Smooth muscle cell (in vitro differentiated cells): ENCODE measurements around the gene XG. TPM values are rescaled to one million over a fixed set of nuclear protein-coding genes. Genes with fewer than 3 reads are reported as not detected.
"Not testable (repeated sequence)": the region's sequence is repeated elsewhere in the genome, so short reads cannot be mapped to it uniquely, and the experiment has no call there.

Experiments
- DNase-seq: peaks from one replicate; lab custom pipeline; 2025; ENCODE audit not compliant: unreplicated experiment; lab: John Stamatoyannopoulos, UW
- H2AFZ ChIP-seq: fragments of 200-600 bp; sonication (generic); 2 replicates; pipeline ENCODE4 v1.6.0; 2016; ENCODE audit warnings: antibody characterized with exemption, low read depth, mild to moderate bottlenecking
- H3F3A ChIP-seq: fragments of 200-600 bp; sonication (generic); 2 replicates; pipeline ENCODE4 v1.6.0; 2017; ENCODE audit warnings: antibody characterized with exemption, low read depth
- H3K27ac ChIP-seq: fragments of 200-600 bp; sonication (generic); 2 replicates; pipeline ENCODE4 v1.5.1; 2016; ENCODE audit warnings: low read depth, mild to moderate bottlenecking
- H3K27me3 ChIP-seq: fragments of 200-600 bp; sonication (generic); 2 replicates; pipeline ENCODE4 v1.6.1; 2016; ENCODE audit warnings: low read depth, mild to moderate bottlenecking
- H3K36me3 ChIP-seq: fragments of 200-600 bp; sonication (generic); 2 replicates; pipeline ENCODE4 v1.5.1; 2016; ENCODE audit warnings: low read depth
- H3K4me1 ChIP-seq: fragments of 200-600 bp; sonication (generic); 2 replicates; pipeline ENCODE4 v1.5.1; 2016; ENCODE audit warnings: low read depth
- H3K4me2 ChIP-seq: fragments of 200-600 bp; sonication (generic); 2 replicates; pipeline ENCODE4 v1.6.0; 2016; ENCODE audit warnings: mild to moderate bottlenecking
- H3K4me3 ChIP-seq: fragments of 200-600 bp; sonication (generic); 2 replicates; pipeline ENCODE4 v1.5.1; 2016; ENCODE audit warnings: mild to moderate bottlenecking
- H3K79me2 ChIP-seq: fragments of 200-600 bp; sonication (generic); 2 replicates; pipeline ENCODE4 v1.6.0; 2016; ENCODE audit warnings: low read depth, mild to moderate bottlenecking
- H3K9ac ChIP-seq: fragments of 200-600 bp; sonication (generic); 2 replicates; pipeline ENCODE4 v1.6.0; 2016; ENCODE audit warnings: low read depth
- H3K9me3 ChIP-seq: fragments of 200-600 bp; sonication (generic); replicated peaks from 2 replicates; pipeline ENCODE4 v1.5.1; 2016; ENCODE audit warnings: low read depth
- H4K20me1 ChIP-seq: fragments of 200-600 bp; sonication (generic); 2 replicates; pipeline ENCODE4 v1.6.0; 2016; ENCODE audit warnings: low read depth
- WGBS: methylation state at CpG from one replicate; pipeline ENCODE4 v1.1.7; 2016; ENCODE audit warnings: low lambda C conversion rate; 5-methylcytosine and 5-hydroxymethylcytosine counted together
- polyA plus RNA-seq: library from polyadenylated mRNA; unstranded; fragments of >200 nt; fragmentation: Nextera tagmentation; extraction: Ambion mirVana; gene quantifications from 2 replicates; pipeline ENCODE4 v1.2.1, GENCODE V29; 2016
- total RNA-seq: library from RNA; depleted of rRNA; stranded (reverse); fragments of >200 nt; gene quantifications from 2 replicates; pipeline ENCODE4 v1.2.3, GENCODE V29; 2014
- TF ChIP-seq, protein P1 (sequence below): fragments of 200-600 bp; sonication (generic); IDR thresholded peaks from 2 replicates; pipeline ENCODE4 v1.5.1; 2017; ENCODE audit warnings: borderline replicate concordance, mild to moderate bottlenecking, antibody characterized with exemption; ENCODE audit not compliant: insufficient read depth, poor library complexity, severe bottlenecking

Gene XG
- total and polyA plus RNA-seq, 2 experiments from 2014 or later, result 1.1 to 1.3 TPM

DNA sequence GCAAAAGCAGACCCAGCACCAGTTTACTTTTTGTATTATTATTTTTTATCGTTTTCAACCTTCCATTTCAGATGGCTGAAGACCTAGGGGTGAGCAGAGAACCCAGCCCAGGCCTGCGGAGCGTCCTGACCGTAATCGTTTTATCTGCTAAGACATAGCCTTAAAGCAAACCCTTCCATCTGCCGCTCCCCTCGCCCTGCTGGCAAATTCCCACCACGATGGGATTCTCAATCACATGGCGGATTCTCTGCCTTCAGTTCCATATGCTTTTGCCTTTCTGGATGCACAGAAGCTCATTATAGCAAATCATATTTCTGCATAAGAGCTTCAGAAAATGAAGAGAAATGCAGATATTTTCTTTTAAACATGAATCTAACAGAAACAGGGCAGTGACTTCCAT is 18.6 kb upstream of the XG start:
- Histone ChIP-seq H3K27me3 (no peaks in the 10 kb centered on the region), H3F3A (peaks cover 8% of the 10 kb centered on the region), H2AFZ (no peak overlapping the region), H4K20me1 (peaks cover 4% of the 10 kb centered on the region), H3K9me3 (no peaks in the 10 kb centered on the region), H3K4me3 (no peak overlapping the region), H3K9ac (no peak overlapping the region), H3K4me1 (no peaks in the 10 kb centered on the region), H3K79me2 (peaks cover 28% of the 10 kb centered on the region), H3K36me3 (peaks cover 24% of the 10 kb centered on the region), H3K27ac (no peak overlapping the region), H3K4me2 (no peak overlapping the region)
- TF ChIP-seq, protein P1, sequence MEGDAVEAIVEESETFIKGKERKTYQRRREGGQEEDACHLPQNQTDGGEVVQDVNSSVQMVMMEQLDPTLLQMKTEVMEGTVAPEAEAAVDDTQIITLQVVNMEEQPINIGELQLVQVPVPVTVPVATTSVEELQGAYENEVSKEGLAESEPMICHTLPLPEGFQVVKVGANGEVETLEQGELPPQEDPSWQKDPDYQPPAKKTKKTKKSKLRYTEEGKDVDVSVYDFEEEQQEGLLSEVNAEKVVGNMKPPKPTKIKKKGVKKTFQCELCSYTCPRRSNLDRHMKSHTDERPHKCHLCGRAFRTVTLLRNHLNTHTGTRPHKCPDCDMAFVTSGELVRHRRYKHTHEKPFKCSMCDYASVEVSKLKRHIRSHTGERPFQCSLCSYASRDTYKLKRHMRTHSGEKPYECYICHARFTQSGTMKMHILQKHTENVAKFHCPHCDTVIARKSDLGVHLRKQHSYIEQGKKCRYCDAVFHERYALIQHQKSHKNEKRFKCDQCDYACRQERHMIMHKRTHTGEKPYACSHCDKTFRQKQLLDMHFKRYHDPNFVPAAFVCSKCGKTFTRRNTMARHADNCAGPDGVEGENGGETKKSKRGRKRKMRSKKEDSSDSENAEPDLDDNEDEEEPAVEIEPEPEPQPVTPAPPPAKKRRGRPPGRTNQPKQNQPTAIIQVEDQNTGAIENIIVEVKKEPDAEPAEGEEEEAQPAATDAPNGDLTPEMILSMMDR, result no peak
- WGBS, result 97% methylated on average over 9 of the region's 9 CpGs
- DNase-seq, result no peak

DNA sequence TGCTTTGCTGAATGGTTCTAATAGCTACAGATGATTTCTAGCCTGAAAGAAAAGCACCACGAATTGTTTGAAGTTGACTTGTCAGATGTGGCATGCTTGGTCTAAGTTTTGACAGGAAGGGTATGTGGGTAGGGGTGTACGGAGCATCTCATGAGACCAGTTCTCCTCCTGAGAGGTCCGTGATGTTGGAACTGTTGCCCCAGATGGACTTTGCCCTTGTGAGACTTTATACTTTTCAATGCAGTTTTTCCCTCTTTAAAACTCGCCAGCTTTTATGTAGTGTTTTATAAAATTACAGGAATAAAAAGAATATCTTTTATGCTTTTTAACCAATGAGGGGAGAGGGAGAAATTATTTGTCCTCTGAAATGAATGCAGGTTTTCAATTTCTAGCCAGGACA is 16.6 kb upstream of the XG start:
- H3K4me3 ChIP-seq, result no peak overlapping the region
- H4K20me1 ChIP-seq, result peaks cover 4% of the 10 kb centered on the region
- H3K9me3 ChIP-seq, result no peaks in the 10 kb centered on the region
- H3K4me2 ChIP-seq, result no peak overlapping the region
- H3K4me1 ChIP-seq, result no peaks in the 10 kb centered on the region
- H3K27me3 ChIP-seq, result no peaks in the 10 kb centered on the region
- TF ChIP-seq, protein P1, result no peak
- H3F3A ChIP-seq, result peaks cover 8% of the 10 kb centered on the region
- 99% methylated on average over 4 of the region's 4 CpGs for WGBS
- peaks cover 19% of the 10 kb centered on the region for H3K36me3 ChIP-seq
- no peak overlapping the region for H3K9ac ChIP-seq
- H3K79me2 ChIP-seq, result peaks cover 13% of the 10 kb centered on the region
- H2AFZ ChIP-seq, result no peak overlapping the region
- H3K27ac ChIP-seq, result no peak overlapping the region
- no peak for DNase-seq

DNA sequence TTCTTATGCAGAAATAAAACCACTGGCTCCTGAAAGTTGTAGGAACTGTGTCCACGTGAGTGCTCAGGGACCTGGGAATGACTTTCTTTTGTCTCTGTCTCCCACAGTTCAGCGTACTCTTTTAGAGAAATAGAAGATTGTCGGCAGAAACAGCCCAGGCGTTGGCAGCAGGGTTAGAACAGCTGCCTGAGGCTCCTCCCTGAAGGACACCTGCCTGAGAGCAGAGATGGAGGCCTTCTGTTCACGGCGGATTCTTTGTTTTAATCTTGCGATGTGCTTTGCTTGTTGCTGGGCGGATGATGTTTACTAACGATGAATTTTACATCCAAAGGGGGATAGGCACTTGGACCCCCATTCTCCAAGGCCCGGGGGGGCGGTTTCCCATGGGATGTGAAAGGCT is 11.2 kb upstream of the XG start:
- 98% methylated on average over 11 of the region's 11 CpGs for WGBS

DNA sequence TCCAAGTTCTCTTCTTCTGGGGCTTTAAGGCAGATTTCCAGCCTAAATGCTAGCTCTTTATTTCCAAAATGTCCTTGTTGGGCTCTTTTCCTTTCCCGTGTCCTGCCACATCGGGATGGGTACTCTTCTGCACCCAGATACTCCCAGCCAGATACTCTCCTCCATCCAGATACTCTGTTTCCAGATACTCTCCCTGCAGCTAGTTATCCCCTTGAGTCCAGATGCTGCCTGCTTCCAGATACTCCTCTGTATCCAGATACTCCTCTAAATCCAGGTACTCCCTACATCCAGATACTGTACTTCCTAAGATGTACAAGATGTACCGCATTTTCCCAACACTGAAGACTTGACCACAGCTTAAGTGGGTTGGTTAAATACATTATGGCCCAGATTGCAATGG is 10.5 kb upstream of the XG start:
- TF ChIP-seq, protein P1, result no peak
- Histone ChIP-seq H4K20me1 (no peaks in the 10 kb centered on the region), H3K4me2 (no peak overlapping the region), H3K79me2 (no peaks in the 10 kb centered on the region), H3K27me3 (no peaks in the 10 kb centered on the region), H3F3A (peaks cover 17% of the 10 kb centered on the region), H3K36me3 (peaks cover 9% of the 10 kb centered on the region), H3K4me3 (no peak overlapping the region), H3K9ac (no peak overlapping the region), H3K4me1 (no peaks in the 10 kb centered on the region), H2AFZ (no peak overlapping the region), H3K9me3 (no peaks in the 10 kb centered on the region), H3K27ac (no peak overlapping the region)
- no peak for DNase-seq
- WGBS, result 98% methylated on average over 3 of the region's 3 CpGs

More for the DNA sequence above, 11.2 kb upstream of the XG start:
- Histone ChIP-seq H4K20me1 (no peaks in the 10 kb centered on the region), H3K27ac (no peak overlapping the region), H2AFZ (no peak overlapping the region), H3K36me3 (peaks cover 9% of the 10 kb centered on the region), H3K9ac (no peak overlapping the region), H3K9me3 (no peaks in the 10 kb centered on the region), H3F3A (peaks cover 17% of the 10 kb centered on the region), H3K27me3 (no peaks in the 10 kb centered on the region), H3K4me2 (no peak overlapping the region), H3K4me1 (no peaks in the 10 kb centered on the region), H3K79me2 (no peaks in the 10 kb centered on the region), H3K4me3 (no peak overlapping the region)
- TF ChIP-seq, protein P1, result no peak
- no peak for DNase-seq

DNA sequence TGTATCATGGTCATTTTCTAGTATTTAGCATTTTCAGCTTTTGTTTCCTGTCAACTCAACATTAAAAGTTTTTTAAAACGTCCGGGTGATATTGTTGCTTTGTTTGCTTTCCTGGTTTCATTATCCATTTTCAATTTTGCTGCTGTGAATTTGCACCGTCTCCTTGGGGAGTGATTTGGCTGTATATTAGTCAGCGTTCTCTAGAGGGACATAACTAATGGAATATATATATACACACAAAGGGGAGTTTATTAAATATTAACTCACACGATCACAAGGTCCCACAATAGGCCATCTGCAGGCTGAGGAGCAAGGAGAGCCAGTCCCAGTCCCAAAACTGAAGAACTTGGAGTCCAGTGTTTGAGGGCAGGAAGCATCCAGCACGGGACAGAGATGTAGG is 5.6 kb upstream of the XG start:
- H2AFZ ChIP-seq, H3K4me1 ChIP-seq, H3K27me3 ChIP-seq, H3K9me3 ChIP-seq, H3K9ac ChIP-seq, H3K4me2 ChIP-seq, H3K79me2 ChIP-seq, H3K4me3 ChIP-seq, DNase-seq, H3K36me3 ChIP-seq, H4K20me1 ChIP-seq: not testable (repeated sequence)
- 91% methylated on average over 6 of the region's 6 CpGs for WGBS
- Histone ChIP-seq H3K27ac (peak overlapping the region; percentile 14), H3F3A (peaks cover 17% of the 10 kb centered on the region)
